HG03060 (cell line): ENCODE data around the gene PDE2A.

ENCODE experiments used
- ATAC-seq: cut with Tn5 transposase; IDR thresholded peaks from one replicate; pipeline ENCODE4 v1.9.1; 2021; ENCODE audit warnings: low read depth, moderate number of reproducible peaks; ENCODE audit not compliant: unreplicated experiment

PDE2A gene

GRCh38 chr11:72621008-72621610 lies 53.1 kb downstream of the PDE2A start:
- no peak for ATAC-seq

- no peak for ATAC-seq
Observed at GRCh38 chr11:72618803-72619202, 55.4 kb downstream of the PDE2A start.

GRCh38 chr11:72617080-72617762 lies 57.0 kb downstream of the PDE2A start:
- no peak for ATAC-seq

GRCh38 chr11:72616655-72617054 lies 57.6 kb downstream of the PDE2A start:
- ATAC-seq = no peak

GRCh38 chr11:72615329-72615728 lies 58.9 kb downstream of the PDE2A start:
- no peak for ATAC-seq

- ATAC-seq = no peak
Observed at GRCh38 chr11:72614381-72614780, 59.8 kb downstream of the PDE2A start.

GRCh38 chr11:72613977-72614376 lies 60.2 kb downstream of the PDE2A start:
- no peak for ATAC-seq

- no peak for ATAC-seq
Observed at GRCh38 chr11:72613450-72613849, 60.8 kb downstream of the PDE2A start.

GRCh38 chr11:72609476-72609875 lies 64.7 kb downstream of the PDE2A start:
- no peak for ATAC-seq

GRCh38 chr11:72609045-72609444 lies 65.2 kb downstream of the PDE2A start:
- no peak for ATAC-seq

GRCh38 chr11:72607496-72607895 lies 66.7 kb downstream of the PDE2A start:
- no peak for ATAC-seq

GRCh38 chr11:72606748-72607468 lies 67.3 kb downstream of the PDE2A start:
- no peak for ATAC-seq

GRCh38 chr11:72605973-72606747 lies 68.1 kb downstream of the PDE2A start:
- ATAC-seq = no peak

GRCh38 chr11:72604256-72604655 lies 70.0 kb downstream of the PDE2A start:
- no peak for ATAC-seq

GRCh38 chr11:72602250-72602904 lies 71.8 kb downstream of the PDE2A start:
- no peak for ATAC-seq

GRCh38 chr11:72600557-72600956 lies 73.7 kb downstream of the PDE2A start:
- no peak for ATAC-seq

GRCh38 chr11:72599325-72600117 lies 74.7 kb downstream of the PDE2A start:
- no peak for ATAC-seq

GRCh38 chr11:72598906-72599305 lies 75.3 kb downstream of the PDE2A start:
- no peak for ATAC-seq

- no peak for ATAC-seq
Observed at GRCh38 chr11:72598466-72598865, 75.8 kb downstream of the PDE2A start.

- ATAC-seq = no peak
Observed at GRCh38 chr11:72597721-72598120, 76.5 kb downstream of the PDE2A start.
